ENCODE data around the gene IFNK.

Gene IFNK, protein sequence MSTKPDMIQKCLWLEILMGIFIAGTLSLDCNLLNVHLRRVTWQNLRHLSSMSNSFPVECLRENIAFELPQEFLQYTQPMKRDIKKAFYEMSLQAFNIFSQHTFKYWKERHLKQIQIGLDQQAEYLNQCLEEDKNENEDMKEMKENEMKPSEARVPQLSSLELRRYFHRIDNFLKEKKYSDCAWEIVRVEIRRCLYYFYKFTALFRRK

GRCh38 chr9:27524236-27524635, at the start of gene IFNK:
Gene IFNK, plus strand, starts transcription at chr9:27524290. Its CDS starts 47 bp downstream, at chr9:27524337.
- H3K27ac ChIP-seq (ENCODE audit: low read depth, low read length) = no peak within 1 kb of the TSS
- H3K36me3 ChIP-seq (ENCODE audit: insufficient read depth, low read length) = no peaks in the 10 kb centered on the region
- peaks cover 4% of the 10 kb centered on the region; the same call in 1 of the 2 replicates for H3K27me3 ChIP-seq (ENCODE audit: insufficient read depth, low read length)
- H2AFZ ChIP-seq (ENCODE audit: low read length, unreplicated experiment) = no peak within 1 kb of the TSS
- peaks cover 6% of the 10 kb centered on the region for H3K4me1 ChIP-seq (ENCODE audit: control insufficient read depth, insufficient read depth, low read length, unreplicated experiment)
- no peaks in the 10 kb centered on the region for H3K79me2 ChIP-seq (ENCODE audit: control insufficient read depth, insufficient read depth, low read length, unreplicated experiment)
- H3K4me3 ChIP-seq (ENCODE audit: low read depth, low read length) = no peak within 1 kb of the TSS

DNA sequence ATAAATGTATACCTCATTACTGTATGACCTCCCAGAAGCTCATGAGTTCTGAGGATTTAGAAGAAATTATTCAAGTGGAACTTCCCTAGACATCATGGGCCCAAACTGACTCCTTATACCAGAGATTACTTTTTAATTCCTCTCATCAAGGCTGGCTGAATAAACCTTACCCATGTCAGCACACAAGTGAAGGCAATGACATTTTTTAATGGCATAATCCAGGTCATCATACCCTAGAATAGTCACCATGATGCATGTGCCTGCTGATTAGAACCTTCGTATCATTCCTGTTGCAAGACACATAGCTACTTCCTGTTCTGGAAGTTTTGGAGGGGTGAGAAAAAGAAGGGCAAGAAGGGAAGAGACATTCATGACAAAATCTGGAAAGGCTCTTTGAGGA, 49.8 kb upstream of the IFNK start:
- Histone ChIP-seq H3K4me1 (ENCODE audit: control insufficient read depth, insufficient read depth, low read length, unreplicated experiment) (no peaks in the 10 kb centered on the region), H3K79me2 (ENCODE audit: control insufficient read depth, insufficient read depth, low read length, unreplicated experiment) (no peaks in the 10 kb centered on the region), H3K36me3 (ENCODE audit: insufficient read depth, low read length) (no peaks in the 10 kb centered on the region), H3K27ac (ENCODE audit: low read depth, low read length) (no peak overlapping the region), H3K4me3 (ENCODE audit: low read depth, low read length) (no peak overlapping the region), H3K27me3 (ENCODE audit: insufficient read depth, low read length) (peaks cover 14% of the 10 kb centered on the region; the same call in 1 of the 2 replicates), H2AFZ (ENCODE audit: low read length, unreplicated experiment) (no peak overlapping the region)

- Histone ChIP-seq H3K4me1 (ENCODE audit: control insufficient read depth, insufficient read depth, low read length, unreplicated experiment) (no peaks in the 10 kb centered on the region), H3K36me3 (ENCODE audit: insufficient read depth, low read length) (no peaks in the 10 kb centered on the region), H3K27ac (ENCODE audit: low read depth, low read length) (no peak overlapping the region), H3K4me3 (ENCODE audit: low read depth, low read length) (no peak overlapping the region), H3K79me2 (ENCODE audit: control insufficient read depth, insufficient read depth, low read length, unreplicated experiment) (no peaks in the 10 kb centered on the region), H3K27me3 (ENCODE audit: insufficient read depth, low read length) (peaks cover 14% of the 10 kb centered on the region; the same call in 1 of the 2 replicates), H2AFZ (ENCODE audit: low read length, unreplicated experiment) (no peak overlapping the region)
Observed at GRCh38 chr9:27475057-27475595, 49.0 kb upstream of the IFNK start.

- Histone ChIP-seq H3K27me3 (ENCODE audit: insufficient read depth, low read length) (peaks cover 7% of the 10 kb centered on the region; the same call in 1 of the 2 replicates), H3K36me3 (ENCODE audit: insufficient read depth, low read length) (no peaks in the 10 kb centered on the region), H2AFZ (ENCODE audit: low read length, unreplicated experiment) (no peak overlapping the region), H3K4me3 (ENCODE audit: low read depth, low read length) (no peak overlapping the region), H3K79me2 (ENCODE audit: control insufficient read depth, insufficient read depth, low read length, unreplicated experiment) (no peaks in the 10 kb centered on the region), H3K27ac (ENCODE audit: low read depth, low read length) (no peak overlapping the region), H3K4me1 (ENCODE audit: control insufficient read depth, insufficient read depth, low read length, unreplicated experiment) (no peaks in the 10 kb centered on the region)
Observed at GRCh38 chr9:27476870-27477515, 47.1 kb upstream of the IFNK start.

- H3K4me1 ChIP-seq (ENCODE audit: control insufficient read depth, insufficient read depth, low read length, unreplicated experiment) = no peaks in the 10 kb centered on the region
- no peak overlapping the region for H3K27ac ChIP-seq (ENCODE audit: low read depth, low read length)
- peaks cover 4% of the 10 kb centered on the region; the same call in 1 of the 2 replicates for H3K27me3 ChIP-seq (ENCODE audit: insufficient read depth, low read length)
- H2AFZ ChIP-seq (ENCODE audit: low read length, unreplicated experiment) = no peak overlapping the region
- H3K4me3 ChIP-seq (ENCODE audit: low read depth, low read length) = no peak overlapping the region
- H3K36me3 ChIP-seq (ENCODE audit: insufficient read depth, low read length) = no peaks in the 10 kb centered on the region
- no peaks in the 10 kb centered on the region for H3K79me2 ChIP-seq (ENCODE audit: control insufficient read depth, insufficient read depth, low read length, unreplicated experiment)
Observed at GRCh38 chr9:27478322-27478721, 45.8 kb upstream of the IFNK start.

- H3K4me3 ChIP-seq (ENCODE audit: low read depth, low read length) = no peak overlapping the region
- no peaks in the 10 kb centered on the region for H3K27me3 ChIP-seq (ENCODE audit: insufficient read depth, low read length)
- no peaks in the 10 kb centered on the region for H3K4me1 ChIP-seq (ENCODE audit: control insufficient read depth, insufficient read depth, low read length, unreplicated experiment)
- no peaks in the 10 kb centered on the region for H3K36me3 ChIP-seq (ENCODE audit: insufficient read depth, low read length)
- H3K27ac ChIP-seq (ENCODE audit: low read depth, low read length) = no peak overlapping the region
- no peak overlapping the region for H2AFZ ChIP-seq (ENCODE audit: low read length, unreplicated experiment)
- H3K79me2 ChIP-seq (ENCODE audit: control insufficient read depth, insufficient read depth, low read length, unreplicated experiment) = no peaks in the 10 kb centered on the region
Observed at GRCh38 chr9:27482709-27483108, 41.4 kb upstream of the IFNK start.

- Histone ChIP-seq H3K79me2 (ENCODE audit: control insufficient read depth, insufficient read depth, low read length, unreplicated experiment) (no peaks in the 10 kb centered on the region), H3K36me3 (ENCODE audit: insufficient read depth, low read length) (no peaks in the 10 kb centered on the region), H2AFZ (ENCODE audit: low read length, unreplicated experiment) (no peak overlapping the region), H3K27ac (ENCODE audit: low read depth, low read length) (no peak overlapping the region), H3K4me3 (ENCODE audit: low read depth, low read length) (no peak overlapping the region), H3K27me3 (ENCODE audit: insufficient read depth, low read length) (no peaks in the 10 kb centered on the region), H3K4me1 (ENCODE audit: control insufficient read depth, insufficient read depth, low read length, unreplicated experiment) (no peaks in the 10 kb centered on the region)
Observed at GRCh38 chr9:27483576-27483975, 40.5 kb upstream of the IFNK start.

GRCh38 chr9:27485158-27485557, 38.9 kb upstream of the IFNK start:
- no peaks in the 10 kb centered on the region for H3K27me3 ChIP-seq (ENCODE audit: insufficient read depth, low read length)
- no peak overlapping the region for H3K27ac ChIP-seq (ENCODE audit: low read depth, low read length)
- no peak overlapping the region for H2AFZ ChIP-seq (ENCODE audit: low read length, unreplicated experiment)
- no peaks in the 10 kb centered on the region for H3K36me3 ChIP-seq (ENCODE audit: insufficient read depth, low read length)
- H3K79me2 ChIP-seq (ENCODE audit: control insufficient read depth, insufficient read depth, low read length, unreplicated experiment) = no peaks in the 10 kb centered on the region
- no peaks in the 10 kb centered on the region for H3K4me1 ChIP-seq (ENCODE audit: control insufficient read depth, insufficient read depth, low read length, unreplicated experiment)
- H3K4me3 ChIP-seq (ENCODE audit: low read depth, low read length) = no peak overlapping the region

DNA sequence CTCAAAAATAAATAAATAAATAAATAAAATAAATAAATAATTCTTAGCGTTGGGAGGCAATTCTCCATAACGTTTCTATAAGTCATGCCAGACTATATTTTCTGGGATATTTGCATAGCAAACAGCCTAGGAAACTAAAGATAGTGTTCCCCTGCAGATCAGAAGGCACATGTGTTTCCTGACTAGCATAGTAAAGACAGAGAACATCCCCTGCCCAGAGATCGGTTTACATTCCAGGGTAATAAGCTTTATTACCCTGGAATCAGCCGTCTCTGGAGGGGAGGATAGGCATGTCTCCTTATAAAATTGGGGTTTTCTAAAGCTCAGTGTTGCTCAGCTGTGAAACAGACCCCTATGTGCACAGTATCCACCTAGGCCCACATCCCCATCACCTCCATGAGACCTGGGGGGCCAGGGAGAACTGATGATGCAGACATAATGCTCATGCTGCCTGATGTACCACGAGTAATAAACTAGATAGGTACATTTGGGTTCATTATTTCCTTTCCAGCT, 36.9 kb upstream of the IFNK start:
- no peaks in the 10 kb centered on the region for H3K27me3 ChIP-seq (ENCODE audit: insufficient read depth, low read length)
- no peaks in the 10 kb centered on the region for H3K79me2 ChIP-seq (ENCODE audit: control insufficient read depth, insufficient read depth, low read length, unreplicated experiment)
- no peak overlapping the region for H3K4me3 ChIP-seq (ENCODE audit: low read depth, low read length)
- H3K36me3 ChIP-seq (ENCODE audit: insufficient read depth, low read length) = no peaks in the 10 kb centered on the region
- no peak overlapping the region for H2AFZ ChIP-seq (ENCODE audit: low read length, unreplicated experiment)
- no peak overlapping the region for H3K27ac ChIP-seq (ENCODE audit: low read depth, low read length)
- peaks cover 7% of the 10 kb centered on the region for H3K4me1 ChIP-seq (ENCODE audit: control insufficient read depth, insufficient read depth, low read length, unreplicated experiment)

GRCh38 chr9:27487927-27488326, 36.2 kb upstream of the IFNK start:
- Histone ChIP-seq H3K27ac (ENCODE audit: low read depth, low read length) (no peak overlapping the region), H3K79me2 (ENCODE audit: control insufficient read depth, insufficient read depth, low read length, unreplicated experiment) (no peaks in the 10 kb centered on the region), H2AFZ (ENCODE audit: low read length, unreplicated experiment) (no peak overlapping the region), H3K36me3 (ENCODE audit: insufficient read depth, low read length) (no peaks in the 10 kb centered on the region), H3K4me1 (ENCODE audit: control insufficient read depth, insufficient read depth, low read length, unreplicated experiment) (peaks cover 7% of the 10 kb centered on the region), H3K4me3 (ENCODE audit: low read depth, low read length) (no peak overlapping the region), H3K27me3 (ENCODE audit: insufficient read depth, low read length) (no peaks in the 10 kb centered on the region)

All from ACC112 (cell line).